Anterior cingulate cortex (tissue), 58 donors: ENCODE measurements around the gene FAM219A.
"Not testable (repeated sequence)": the region's sequence is repeated elsewhere in the genome, so short reads cannot be mapped to it uniquely, and the experiment has no call there.

ENCODE experiments used
- DNase-seq, 58 donors: peaks; one replicate each; lab custom pipeline; 2025; lab: John Stamatoyannopoulos, UW

Gene FAM219A

DNA sequence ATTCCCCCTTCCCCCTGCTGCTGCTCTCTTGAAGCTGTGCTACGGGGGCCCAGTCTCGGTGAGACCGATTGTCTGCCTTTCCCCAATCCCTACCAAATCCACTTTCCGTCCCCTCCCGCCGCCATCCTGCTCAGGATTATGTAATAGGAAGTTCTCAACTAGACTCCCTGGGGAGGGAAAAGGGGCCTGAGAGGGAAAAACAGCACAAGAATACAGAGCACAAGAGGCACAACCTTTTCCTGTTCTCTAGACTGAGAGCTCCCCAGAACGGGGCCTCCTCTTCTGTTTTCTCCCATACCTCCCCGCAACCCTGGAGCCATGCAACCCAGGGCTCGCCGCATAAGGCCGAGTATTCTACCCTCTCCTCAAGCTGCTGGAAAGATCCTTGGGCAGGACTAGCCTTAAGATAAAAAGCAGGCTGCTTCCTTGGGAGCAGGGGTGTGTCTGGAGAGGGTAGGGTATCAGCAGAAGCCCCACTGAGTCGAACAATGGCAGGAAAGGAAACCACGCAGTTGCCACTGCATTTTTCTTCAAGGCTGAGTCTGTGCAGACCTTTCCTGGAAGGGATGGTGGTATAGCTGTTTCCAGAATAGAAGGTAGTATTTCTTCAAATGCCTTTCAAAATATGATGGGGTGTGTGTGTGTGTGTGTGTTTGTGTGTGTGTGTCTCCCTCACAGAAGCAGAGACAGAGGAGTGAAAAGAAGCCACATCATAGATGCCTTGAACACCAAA lies 94.6 kb downstream of the FAM219A start:
- no peak for DNase-seq

DNA sequence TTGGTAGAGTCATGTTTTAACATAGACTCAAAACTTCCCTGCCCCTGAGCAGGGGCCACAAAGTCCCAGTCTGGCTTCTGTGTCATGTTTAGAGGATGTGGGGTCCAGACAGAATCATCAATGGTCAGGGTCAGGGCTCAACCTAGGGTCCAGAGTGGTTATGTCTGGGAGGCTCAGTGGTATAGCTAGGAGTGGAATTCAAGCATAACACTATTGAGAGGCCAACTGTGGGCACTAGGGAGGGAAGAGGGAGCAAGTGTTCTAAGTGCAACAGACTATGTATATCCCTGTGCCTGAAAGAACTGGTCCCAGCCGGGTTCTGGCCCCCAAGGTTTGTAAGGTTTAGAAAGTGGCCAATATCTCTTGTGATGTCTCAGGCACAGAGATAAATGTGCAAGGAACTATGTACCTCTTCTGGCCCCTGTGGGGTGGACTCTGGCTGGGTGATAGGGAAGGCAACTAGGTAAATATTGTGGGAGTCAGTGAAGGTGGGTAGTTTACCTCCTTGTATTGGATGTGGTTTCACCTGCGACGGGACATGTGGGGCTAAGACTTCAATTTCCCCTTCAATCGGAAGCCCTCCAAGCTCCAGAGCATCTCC lies 95.7 kb downstream of the FAM219A start:
- DNase-seq, result no peak

DNA sequence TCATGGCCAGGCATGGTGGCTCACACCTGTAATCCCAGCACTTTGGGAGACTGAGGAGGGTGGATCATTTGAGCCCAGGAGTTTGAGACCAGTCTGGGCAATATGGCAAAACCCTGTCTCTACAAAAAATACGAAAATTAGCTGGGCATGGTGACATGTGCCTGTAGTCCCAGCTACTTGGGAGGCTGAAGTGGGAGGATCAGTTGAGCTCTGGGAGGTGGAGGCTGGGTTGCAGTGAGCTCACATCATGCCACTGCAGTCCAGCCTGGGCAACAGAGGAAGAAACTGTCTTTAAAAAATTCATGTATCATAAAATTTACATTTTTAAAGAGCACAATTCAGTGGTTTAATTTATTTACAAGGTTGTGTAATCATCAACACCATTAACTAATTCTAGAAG lies 105.4 kb downstream of the FAM219A start:
- DNase-seq, result not testable (repeated sequence)

DNA sequence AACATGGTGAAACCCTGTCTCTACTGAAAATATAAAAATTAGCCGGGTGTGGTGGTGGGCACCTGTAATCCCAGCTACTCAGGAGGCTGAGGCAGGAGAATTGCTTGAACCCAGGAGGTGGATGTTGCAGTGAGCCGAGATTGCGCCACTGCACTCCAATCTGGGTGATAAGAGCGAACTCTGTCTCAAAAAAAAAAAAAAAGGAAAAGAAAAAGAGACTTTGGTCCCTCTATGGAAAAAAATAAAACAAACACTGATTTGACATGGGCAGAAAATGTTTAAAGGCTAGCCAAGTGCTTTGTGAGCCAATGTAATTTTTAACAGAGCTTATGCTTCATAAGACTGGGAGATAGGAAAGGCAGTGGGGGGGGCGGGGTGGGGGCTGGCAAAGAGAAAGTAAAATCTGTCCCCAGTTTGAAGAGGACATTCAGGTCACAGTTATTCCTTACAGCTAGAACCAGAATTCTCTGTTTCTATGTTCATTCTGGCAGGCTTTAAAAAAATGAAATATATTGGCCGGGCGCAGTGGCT lies 106.2 kb downstream of the FAM219A start:
- not testable (repeated sequence) for DNase-seq

DNA sequence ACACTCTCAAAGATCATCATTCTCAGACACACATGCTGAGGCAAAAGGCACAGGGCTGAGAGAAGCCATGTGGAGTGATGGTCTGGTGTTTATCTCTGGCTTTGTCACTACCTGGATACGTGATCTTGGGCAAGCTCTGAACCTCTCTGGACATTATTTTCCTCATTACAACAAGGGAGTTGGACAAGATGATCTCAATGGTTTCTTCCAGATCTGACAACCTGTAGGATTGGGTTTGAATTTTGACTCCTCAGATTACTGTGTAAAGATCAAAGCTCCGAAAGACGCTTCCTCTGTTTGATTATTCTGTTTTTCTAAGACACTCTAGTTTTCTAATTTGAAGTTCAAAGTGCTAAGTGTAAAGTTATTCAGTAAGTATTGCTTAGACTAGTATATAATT lies 109.0 kb downstream of the FAM219A start:
- no peak for DNase-seq
